Esophagus squamous epithelium (tissue), 4 donors: ENCODE data around the gene TUBGCP3.
"Not testable (repeated sequence)": the region's sequence is repeated elsewhere in the genome, so short reads cannot be mapped to it uniquely, and the experiment has no call there.

Experiments
- CTCF ChIP-seq, 6 experiments: fragments of 450-650 bp in 4 of 6; fragments of 200-600 bp in 2 of 6; sonication (generic) in 2 of 6; IDR thresholded peaks; one replicate each; pipeline ENCODE4 v1.5.1; 2016 to 2019; ENCODE audit warnings: antibody characterized with exemption in 6 of 6, mild to moderate bottlenecking in 4 of 6, moderate library complexity in 4 of 6
- POLR2A ChIP-seq, 4 donors: fragments of 450-650 bp; IDR thresholded peaks; one replicate each; pipeline ENCODE4 v1.6.1; 2017; ENCODE audit warnings: antibody characterized with exemption in 4 of 4, mild to moderate bottlenecking in 4 of 4, moderate library complexity in 3 of 4

- not testable (repeated sequence) for TF ChIP-seq POLR2A, CTCF (IDR thresholded peaks at IDR 0.05)
Observed at GRCh38 chr13:112630226-112630625, 42.3 kb upstream of the TUBGCP3 start.
